Measurements from ENCODE around the gene DYNLRB2.

DNA sequence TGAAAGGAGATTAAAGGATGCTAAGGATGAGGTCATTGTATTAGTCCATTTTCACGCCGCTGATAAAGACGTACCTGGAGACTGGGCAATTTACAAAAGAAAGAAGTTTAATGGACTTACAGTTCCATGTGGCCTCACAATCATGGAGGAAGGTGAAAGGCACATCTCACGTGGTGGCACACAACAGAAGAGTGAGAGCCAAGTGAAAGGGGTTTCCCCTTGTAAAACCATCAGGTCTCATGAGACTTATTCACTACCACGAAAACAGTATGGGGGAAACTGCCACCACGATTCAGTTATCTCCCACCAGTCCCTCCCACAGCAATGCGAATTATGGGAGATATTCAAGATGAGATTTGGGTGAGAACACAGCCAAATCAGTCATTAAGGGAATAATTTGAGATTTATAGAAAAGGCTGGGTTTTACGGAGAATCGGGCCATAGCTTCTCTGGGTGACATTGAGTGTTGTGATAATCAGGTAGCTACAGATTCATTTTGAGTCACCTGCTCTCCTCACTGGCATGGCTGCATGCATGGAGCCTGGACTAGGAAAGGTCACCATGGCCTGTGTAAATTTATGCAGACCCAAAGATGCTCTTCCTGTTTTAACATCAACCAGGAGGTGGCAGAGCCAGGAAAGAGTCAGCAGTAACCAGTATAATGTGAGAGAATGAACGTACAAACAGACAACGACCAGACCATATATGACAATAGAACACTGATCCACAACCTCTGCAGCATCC lies 40.5 kb upstream of the DYNLRB2 start:
- TF ChIP-seq, protein P1, sequence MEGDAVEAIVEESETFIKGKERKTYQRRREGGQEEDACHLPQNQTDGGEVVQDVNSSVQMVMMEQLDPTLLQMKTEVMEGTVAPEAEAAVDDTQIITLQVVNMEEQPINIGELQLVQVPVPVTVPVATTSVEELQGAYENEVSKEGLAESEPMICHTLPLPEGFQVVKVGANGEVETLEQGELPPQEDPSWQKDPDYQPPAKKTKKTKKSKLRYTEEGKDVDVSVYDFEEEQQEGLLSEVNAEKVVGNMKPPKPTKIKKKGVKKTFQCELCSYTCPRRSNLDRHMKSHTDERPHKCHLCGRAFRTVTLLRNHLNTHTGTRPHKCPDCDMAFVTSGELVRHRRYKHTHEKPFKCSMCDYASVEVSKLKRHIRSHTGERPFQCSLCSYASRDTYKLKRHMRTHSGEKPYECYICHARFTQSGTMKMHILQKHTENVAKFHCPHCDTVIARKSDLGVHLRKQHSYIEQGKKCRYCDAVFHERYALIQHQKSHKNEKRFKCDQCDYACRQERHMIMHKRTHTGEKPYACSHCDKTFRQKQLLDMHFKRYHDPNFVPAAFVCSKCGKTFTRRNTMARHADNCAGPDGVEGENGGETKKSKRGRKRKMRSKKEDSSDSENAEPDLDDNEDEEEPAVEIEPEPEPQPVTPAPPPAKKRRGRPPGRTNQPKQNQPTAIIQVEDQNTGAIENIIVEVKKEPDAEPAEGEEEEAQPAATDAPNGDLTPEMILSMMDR (IDR thresholded peaks at IDR 0.05; ENCODE audit: low read depth, low read length) = no peak
- TF ChIP-seq EZH2phosphoT487 (IDR thresholded peaks at IDR 0.05; ENCODE audit: low read depth) = no peak
